PC-3 (cell line): Measurements from ENCODE around the gene CROT.

Source experiments
- CTCF ChIP-seq: fragments of 300-600 bp; sonication (generic); conservative IDR thresholded peaks from 2 replicates; pipeline ENCODE4 v1.5.1; 2017; ENCODE audit warnings: antibody characterized with exemption, low read depth, mild to moderate bottlenecking, low read length
- EZH2 ChIP-seq: fragments of 300-600 bp; sonication (generic); IDR thresholded peaks from one replicate; pipeline ENCODE4 v1.6.1; 2017; ENCODE audit warnings: antibody characterized with exemption, mild to moderate bottlenecking, low read length; ENCODE audit not compliant: unreplicated experiment

- TF ChIP-seq CTCF = no peak
- TF ChIP-seq EZH2 = no peak
These were observed 8.1 kb upstream of the CROT start for GRCh38 chr7:87337331-87337730.
